GM18861 (cell line): ENCODE data around the gene FAM241A.
"Not testable (repeated sequence)": the region's sequence is repeated elsewhere in the genome, so short reads cannot be mapped to it uniquely, and the experiment has no call there.

Experiments
- ATAC-seq: cut with Tn5 transposase; IDR thresholded peaks from one replicate; pipeline ENCODE4 v1.9.1; 2021; ENCODE audit not compliant: unreplicated experiment

Gene FAM241A

DNA sequence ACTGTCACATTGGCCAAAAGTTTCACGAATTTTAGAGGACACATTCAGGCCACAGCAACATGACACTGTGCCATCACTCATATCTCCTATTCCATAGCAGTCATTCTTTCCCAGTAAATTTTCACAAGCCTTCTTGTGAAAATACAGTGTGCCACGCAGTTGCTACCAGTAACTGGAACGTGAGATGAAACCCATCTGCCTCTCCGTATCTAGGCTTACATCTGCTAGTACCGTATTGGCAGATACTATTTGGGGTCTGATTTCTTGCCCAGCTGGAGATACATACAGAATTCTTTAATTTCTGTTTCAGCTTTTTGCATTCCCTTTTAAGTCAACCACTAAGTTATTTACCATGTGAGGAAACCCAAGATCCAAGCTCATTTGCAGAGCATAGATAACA lies 8.7 kb upstream of the FAM241A start:
- ATAC-seq: no peak

DNA sequence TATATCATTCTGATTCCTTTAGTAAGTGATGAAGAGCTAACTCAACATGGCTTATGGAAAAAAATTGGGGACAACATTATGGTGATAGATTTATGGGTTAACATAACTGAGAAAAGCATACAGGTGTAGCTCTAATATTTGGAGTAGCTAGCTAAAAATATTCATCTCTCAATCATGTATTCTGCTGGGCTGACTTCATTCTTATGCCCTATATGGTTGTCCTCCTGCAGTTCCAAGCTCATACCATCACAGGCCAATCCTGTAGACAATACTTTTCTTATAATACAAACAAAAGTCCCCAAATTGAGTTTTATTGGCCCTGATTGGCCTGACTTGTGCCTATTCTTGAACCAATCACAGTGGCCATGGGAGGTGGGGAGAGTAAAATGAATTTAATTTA lies 6.7 kb upstream of the FAM241A start:
- no peak for ATAC-seq

DNA sequence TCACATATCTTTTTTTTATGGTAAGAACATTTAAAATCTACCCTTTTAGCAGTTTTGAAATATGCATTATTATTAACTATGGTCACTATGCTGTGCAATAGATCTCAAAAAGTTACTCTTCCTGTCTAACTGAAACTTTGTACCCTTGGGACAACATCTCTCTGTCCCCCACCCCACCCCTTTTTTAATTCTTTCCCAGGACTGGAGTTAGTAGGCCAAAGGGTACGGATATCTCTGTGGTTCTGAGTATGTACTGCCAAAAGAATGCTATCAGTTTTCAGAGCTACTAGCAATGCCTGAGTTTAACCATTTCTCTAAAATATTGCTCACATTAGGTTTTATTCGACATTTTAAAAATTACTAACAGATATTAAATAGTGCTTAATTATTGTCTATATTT lies 4.7 kb upstream of the FAM241A start:
- ATAC-seq: no peak

DNA sequence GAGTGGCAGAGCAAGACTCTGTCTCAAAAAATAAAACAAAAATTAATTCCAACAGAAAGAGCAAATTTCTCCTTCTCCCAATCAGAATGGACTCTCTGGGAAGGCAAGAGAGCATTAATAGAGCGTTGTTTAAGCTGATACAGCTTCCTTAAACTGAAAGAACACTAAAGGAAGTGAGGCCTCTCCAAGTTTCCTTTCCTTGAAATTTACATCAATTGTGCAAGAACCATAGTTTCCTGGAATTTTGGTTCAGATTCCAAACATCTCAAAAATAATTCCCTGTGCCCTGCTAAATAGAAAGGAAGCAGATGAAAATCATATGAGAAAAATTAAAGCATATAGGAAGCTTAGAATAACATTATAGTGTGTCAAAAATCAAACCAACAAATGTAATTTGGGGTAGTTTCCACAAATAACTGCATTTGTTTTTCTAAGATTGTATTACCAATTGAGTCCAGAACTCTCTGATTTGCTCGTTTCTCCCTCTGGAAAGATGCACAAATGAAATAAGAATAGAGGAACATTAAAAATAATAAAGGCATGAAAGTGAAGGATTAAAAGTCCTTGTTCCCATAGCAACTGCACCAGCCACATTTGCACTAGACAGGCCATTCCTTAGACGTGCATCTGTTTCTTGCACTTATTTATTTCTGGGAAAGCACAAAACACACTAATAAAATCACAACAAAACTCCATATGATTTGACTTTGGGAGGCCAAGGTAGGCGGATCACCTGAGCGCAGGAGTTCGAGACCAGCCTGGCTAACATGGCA lies 3.7 kb upstream of the FAM241A start:
- ATAC-seq: no peak

DNA sequence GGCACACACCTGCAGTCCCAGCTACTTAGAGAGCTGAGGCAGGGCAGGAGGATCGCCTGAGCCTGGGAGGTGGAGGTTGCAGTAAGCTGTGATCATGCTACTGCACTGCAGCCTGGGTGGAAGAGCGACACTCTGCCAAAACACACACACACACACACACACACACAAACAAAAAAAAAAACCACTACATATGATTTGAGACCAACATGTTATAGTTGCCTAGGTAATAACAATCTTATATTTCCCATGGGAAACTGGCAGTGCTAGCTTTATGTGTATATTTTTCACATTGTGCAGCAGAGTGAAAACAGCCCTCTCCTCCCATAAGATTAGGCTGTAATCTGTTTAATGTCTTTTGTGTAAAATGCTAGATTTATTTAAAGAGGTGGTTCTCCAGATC lies 3.1 kb upstream of the FAM241A start:
- no peak for ATAC-seq

DNA sequence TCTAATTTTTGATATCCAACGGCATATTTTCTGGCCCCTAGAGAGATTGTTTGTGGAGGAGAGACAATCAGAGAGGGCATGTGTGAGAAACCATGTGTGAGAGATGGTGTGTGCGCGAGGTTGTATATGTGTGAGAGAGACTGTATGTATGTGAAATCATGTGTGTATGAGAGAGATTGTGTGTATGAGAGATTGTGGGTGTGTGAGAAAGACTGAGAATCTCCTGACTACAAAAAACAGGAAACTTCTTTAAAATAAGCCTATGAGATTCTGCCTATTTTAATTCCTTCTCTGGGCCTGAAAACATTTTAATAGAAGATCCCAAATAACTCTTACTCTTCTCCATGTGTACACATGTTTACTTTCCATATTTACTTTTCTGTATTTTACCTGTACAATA lies 1.5 kb upstream of the FAM241A start:
- no peak for ATAC-seq

DNA sequence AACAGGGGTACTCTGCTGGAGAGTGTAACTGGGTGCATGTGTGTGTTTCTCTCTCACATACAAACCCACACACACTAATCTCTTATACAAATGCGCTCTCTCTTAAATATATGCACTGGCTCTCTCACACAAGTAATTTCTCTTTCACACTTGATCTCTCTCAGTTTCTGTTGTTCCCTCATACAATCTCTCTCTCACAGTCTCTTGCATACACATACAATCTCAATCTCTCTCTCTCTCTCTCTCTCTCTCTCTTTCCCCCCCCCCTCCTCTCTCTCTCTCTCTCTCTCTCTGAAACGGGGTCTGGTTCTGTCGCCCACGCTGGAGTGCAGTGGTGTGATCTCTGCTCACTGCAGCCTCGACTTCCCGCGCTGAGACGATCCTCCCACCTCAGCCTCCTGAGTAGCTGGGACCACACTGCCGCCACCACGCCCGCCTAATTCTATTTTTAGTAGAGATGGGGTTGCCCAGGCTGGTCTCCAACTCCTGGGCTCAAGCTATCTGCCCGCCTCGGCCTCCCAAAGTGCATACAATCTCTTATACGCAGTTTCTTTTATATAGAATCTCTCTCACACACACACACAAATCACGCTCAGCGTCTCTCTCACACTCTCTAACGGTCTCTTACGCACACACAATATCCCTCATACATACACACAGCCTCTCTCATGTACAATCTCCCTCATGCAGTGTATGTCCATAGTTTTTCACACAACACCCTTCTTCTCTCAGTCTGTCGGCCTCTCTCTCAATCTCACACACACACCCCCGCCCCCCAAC lies 518 bp upstream of the FAM241A start:
- ATAC-seq: no peak

DNA sequence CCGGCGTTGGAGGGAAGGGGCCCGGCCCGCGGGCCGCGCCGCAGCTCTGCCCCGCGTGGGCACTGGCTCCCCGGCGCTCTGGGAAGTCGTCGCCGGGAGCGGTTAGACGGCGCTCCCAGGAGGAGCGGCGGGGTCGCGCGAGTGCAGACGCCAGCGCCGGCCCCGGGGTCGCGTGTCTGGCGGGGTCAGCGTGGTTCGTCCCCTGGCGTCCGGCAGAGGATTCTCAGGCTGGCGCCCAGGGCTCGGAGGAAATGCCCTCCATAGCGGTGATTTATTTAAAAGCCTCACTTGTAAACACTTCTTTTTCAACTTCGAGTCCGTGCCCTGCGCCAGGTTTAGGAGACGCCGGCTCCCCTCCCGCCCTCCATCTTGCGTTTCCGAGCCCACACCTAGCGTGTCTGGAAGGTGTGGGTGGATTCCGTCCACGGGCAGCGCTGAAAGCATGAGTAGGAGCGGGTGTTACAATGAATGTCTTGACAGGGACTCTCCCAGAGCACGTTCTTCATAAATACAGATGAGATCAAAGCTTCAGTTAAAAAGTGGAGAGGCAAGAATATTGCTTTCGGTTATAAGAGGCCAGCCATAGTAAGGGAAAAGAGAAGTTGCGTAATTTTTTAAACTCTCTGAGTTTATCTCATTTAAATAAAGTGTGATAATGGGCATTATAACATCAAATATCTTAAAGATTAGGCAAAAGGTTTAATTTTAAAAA lies 692 bp downstream of the FAM241A start:
- ATAC-seq: peak; percentile 39

DNA sequence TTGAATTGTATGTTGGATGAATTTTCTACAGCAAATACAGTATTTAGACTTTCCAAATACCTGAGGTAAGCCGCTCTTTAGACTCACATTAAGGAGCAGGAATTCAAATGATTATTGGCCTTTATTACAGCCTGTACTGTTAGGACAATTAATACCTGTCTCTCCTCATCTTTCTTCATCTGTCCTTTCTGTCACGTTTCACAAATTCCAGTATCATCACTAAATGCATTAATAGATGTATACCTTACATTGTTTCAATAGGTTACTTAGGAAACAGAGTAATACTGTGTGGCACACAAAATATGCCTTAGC lies 1.2 kb downstream of the FAM241A start:
- no peak for ATAC-seq

DNA sequence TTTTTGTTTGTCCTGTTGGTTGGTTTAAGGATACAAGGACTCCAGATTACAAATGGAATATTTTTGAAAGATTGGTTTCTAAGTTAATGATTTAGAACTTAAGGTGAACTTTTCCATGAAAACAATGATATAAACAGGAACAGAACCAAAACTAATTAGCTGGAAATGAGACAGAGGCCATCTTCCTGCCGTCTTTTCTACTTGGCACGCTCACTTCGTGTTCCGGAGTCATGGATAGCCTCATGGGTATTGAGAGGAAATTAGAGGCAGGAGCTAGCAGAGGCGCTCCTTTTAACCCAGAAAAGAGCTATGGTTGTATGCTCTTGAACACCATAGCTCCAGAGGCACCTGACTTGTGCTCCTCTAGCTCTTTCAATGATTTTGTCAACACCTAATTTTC lies 2.4 kb downstream of the FAM241A start:
- ATAC-seq: no peak

DNA sequence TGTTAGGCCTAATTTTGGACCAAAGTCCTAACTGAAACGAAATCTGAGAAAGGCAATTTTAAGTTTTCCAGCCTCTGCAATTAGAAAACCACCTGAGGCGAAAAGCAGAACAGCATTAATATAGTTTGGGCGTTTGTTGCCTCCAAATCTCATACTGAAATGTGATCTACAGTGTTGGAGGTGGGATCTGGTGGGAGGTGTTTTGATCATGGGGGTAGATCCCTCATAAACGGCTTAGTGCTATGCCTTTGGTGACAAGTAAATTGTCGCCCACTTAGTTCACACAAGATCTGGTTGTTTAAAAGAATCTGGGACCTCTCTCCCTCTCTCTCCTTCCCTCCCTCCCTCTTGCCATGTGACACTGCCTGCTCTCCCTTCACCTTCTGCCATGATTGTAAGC lies 5.7 kb downstream of the FAM241A start:
- ATAC-seq: no peak

DNA sequence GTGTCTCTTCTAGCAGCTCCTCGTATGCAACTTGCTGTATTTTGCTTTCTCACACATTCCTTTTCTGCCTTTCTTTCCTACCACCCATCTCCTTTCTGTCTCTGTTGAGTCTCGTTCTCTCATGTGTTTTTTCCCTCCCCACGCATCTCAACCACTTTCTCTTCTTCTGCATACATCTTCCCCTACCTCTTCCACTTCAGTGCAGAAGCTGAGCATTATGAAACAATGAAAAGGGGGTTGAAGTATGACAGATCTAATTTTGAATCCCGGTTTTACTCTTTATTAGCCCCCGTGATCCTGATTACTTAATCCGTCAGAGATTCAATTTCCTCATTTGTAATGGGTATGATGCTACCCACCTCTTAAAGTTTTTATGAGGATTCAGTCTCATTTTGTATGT lies 7.3 kb downstream of the FAM241A start:
- no peak for ATAC-seq

DNA sequence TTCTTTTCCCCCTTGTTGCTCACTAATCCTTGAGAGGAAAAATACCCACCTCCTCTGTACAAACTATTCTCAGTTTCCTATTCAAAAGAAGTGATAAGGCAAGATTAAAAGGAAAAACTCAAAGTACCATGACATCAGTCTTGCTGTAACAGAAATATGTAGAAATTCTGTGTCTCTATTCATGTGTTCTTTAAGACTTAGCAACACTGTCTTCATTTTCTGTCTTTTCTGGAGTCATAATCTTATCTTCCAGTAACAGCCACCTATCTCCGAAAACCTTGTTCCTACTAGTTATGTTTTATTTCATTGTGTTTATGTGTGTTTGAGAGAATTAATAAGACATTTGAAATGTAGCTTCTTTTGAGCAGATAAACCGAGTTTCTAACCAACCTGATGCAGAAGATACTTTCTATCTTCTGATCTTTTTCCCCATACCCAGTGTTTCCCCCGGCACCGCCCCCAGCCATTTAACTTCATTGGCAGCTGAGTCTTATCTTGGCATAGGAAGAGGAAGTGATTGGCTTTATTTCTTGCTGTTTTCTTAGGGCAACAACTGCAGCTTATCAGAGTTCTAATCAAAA lies 8.0 kb downstream of the FAM241A start:
- no peak for ATAC-seq

DNA sequence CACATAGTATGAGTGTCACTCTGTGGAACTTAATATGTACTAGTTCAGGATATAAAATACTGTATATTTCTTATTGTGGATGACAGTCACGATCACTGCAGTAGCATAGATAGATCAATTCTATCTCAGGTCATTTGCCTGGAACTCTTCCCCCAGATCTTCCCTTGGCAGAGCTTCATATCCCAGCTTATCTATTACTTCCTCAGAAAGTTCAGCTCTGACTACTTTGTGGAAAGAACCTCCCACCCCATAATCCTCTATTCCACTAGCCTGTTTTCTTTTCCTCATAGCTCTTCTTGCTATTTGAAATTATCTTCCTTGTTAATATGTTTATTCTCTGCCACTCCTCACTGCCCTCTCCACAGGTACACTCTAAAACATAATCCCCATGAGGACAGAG lies 10.9 kb downstream of the FAM241A start:
- ATAC-seq: no peak

DNA sequence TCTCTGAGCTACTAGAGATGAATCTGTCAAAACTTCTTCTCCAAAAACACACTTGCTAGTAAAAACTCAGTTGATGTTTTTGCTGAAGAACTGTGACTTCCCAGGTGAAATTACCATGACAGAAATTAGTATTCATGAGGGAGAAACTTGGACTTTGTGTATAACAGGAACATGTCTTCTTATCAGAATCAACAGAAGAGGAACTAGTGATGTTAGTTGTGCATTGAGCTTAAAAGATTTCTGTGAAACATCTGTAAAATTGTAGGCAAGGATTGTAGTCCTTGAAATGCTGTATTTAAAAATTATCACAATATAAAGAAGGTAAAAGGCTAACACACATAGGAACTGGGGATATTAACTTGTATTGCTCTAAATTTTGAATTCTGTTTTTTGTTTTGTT lies 11.3 kb downstream of the FAM241A start:
- no peak for ATAC-seq

DNA sequence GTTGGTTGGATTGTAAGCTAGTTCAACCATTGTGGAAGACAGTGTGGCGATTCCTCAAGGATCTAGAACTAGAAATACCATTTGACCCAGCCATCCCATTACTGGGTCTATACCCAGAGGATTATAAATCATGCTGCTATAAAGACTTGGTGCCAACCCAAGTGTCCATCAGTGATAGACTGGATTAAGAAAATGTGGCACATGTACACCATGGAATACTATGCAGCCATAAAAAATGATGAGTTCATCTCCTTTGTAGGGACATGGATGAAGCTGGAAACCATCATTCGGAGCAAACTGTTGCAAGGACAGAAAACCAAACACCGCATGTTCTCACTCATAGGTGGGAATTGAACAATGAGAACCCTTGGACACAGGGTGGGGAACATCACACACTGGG lies 18.5 kb downstream of the FAM241A start:
- ATAC-seq: not testable (repeated sequence)

DNA sequence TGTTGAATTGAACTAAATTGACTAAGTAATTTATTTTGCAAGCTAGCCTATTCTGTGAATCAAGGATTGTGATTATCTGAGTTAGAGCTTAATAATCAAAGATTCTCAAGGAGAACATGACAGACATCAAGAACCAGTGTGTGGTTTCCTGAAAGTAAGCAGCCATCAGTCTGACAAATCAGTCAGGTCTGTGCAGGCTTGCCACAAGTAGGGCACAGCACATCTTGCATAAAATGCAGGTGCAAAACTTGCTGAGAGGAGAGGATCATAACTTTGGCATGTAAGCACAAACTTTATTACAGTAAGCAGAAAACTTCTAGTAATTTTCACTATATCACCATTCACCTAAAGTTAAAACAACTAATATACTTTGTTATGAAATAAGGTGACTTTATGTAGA lies 22.5 kb downstream of the FAM241A start:
- ATAC-seq: no peak

DNA sequence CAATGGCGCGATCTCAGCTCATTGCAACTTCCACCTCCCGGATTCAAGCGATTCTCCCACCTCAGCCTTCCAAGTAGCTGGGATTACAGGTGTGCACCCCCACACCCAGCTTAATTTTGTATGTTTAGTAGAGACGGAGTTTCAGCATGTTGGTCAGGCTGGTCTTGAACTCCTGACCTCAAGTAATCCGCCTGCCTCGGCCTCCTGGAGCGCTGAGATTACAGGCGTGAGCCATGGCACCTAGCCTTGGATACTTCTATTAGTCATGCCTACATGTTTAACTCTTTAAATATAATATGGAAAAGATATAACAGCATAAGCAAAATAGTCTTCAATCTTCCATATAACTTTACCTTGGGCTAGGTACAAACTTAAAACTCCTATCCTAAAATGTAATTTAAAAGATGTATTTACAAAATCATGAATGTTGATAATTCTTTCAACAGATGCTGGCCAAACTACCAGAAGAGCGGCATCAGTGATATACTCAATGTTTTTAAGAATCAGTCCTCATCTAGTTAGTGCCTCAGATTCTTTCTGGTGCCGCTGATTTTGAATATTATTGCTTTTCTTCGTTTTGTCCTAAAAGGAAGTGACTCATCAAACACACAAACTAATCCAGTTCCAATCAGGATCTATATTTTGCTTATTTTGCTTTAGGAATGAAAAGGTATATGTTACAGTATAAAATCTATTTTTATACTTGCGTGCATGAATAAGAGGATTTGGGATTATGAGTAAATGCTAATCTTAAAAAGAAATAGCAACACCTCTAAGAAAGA lies 23.7 kb downstream of the FAM241A start:
- no peak for ATAC-seq

DNA sequence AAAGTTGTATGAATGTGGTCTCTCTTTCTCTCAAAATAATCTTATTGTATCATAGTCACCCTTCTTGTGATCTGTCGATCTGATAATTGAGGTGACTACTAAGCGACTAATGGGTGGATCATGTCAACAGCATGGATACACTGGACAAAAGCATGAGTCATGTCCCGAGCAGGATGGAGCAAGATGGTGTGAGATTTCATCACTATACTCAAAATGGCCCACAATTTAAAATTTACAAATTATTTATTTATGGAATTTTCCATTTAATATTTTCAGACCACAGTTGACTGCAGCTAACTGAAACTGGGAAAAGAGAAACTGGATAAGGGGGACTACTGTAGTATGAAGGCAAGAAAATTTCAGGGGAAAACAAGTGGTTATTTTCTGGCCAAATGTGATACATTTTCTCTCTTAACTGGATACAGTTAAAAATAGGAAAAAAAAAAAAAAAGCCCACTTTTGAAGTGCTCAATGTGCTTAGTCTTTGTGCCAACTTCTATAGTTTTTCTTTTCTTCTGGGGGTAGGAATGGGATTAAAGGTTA lies 25.3 kb downstream of the FAM241A start:
- ATAC-seq: no peak

DNA sequence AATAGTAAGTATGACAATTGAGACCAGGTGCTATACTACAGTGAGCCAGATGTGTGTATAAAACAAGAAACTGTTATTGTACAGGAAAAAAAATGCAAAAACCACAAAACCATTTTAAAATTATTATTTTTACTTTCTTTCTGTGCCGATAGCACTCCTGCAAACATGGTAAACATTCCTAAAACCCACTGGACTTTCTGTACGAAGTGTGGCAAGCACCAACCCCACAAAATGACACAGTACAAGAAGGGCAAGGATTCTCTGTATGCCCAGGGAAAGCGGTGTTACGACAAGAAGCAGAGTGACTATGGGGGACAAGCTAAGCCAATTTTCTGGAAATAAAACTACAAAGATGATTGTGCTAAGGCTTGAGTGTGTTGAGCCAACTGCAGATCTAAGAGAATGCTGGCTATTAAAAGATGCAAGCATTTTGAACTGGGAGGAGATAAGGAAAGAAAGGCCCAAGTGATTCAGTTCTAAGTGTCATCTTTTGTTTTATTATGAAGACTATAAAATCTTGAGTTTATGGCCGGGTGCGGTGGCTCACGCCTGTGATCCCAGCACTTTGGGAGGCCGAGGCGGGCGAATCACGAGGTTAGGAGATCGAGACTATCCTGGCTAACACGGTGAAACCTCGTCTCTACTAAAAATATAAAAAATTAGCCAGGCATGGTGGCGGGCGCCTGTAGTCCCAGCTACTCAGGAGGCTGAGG lies 26.0 kb downstream of the FAM241A start:
- ATAC-seq: not testable (repeated sequence)
